Smooth muscle cell (in vitro differentiated cells): Measurements from ENCODE around the gene HADHA. TPM values are rescaled to one million over a fixed set of nuclear protein-coding genes. Genes with fewer than 3 reads are reported as not detected.
"Not testable (repeated sequence)": the region's sequence is repeated elsewhere in the genome, so short reads cannot be mapped to it uniquely, and the experiment has no call there.

Experiments used
- DNase-seq: peaks from one replicate; lab custom pipeline; 2025; ENCODE audit not compliant: unreplicated experiment; lab: John Stamatoyannopoulos, UW
- H2AFZ ChIP-seq: fragments of 200-600 bp; sonication (generic); 2 replicates; pipeline ENCODE4 v1.6.0; 2016; ENCODE audit warnings: antibody characterized with exemption, low read depth, mild to moderate bottlenecking
- H3F3A ChIP-seq: fragments of 200-600 bp; sonication (generic); 2 replicates; pipeline ENCODE4 v1.6.0; 2017; ENCODE audit warnings: antibody characterized with exemption, low read depth
- H3K27ac ChIP-seq: fragments of 200-600 bp; sonication (generic); 2 replicates; pipeline ENCODE4 v1.5.1; 2016; ENCODE audit warnings: low read depth, mild to moderate bottlenecking
- H3K27me3 ChIP-seq: fragments of 200-600 bp; sonication (generic); 2 replicates; pipeline ENCODE4 v1.6.1; 2016; ENCODE audit warnings: low read depth, mild to moderate bottlenecking
- H3K36me3 ChIP-seq: fragments of 200-600 bp; sonication (generic); 2 replicates; pipeline ENCODE4 v1.5.1; 2016; ENCODE audit warnings: low read depth
- H3K4me1 ChIP-seq: fragments of 200-600 bp; sonication (generic); 2 replicates; pipeline ENCODE4 v1.5.1; 2016; ENCODE audit warnings: low read depth
- H3K4me2 ChIP-seq: fragments of 200-600 bp; sonication (generic); 2 replicates; pipeline ENCODE4 v1.6.0; 2016; ENCODE audit warnings: mild to moderate bottlenecking
- H3K4me3 ChIP-seq: fragments of 200-600 bp; sonication (generic); 2 replicates; pipeline ENCODE4 v1.5.1; 2016; ENCODE audit warnings: mild to moderate bottlenecking
- H3K79me2 ChIP-seq: fragments of 200-600 bp; sonication (generic); 2 replicates; pipeline ENCODE4 v1.6.0; 2016; ENCODE audit warnings: low read depth, mild to moderate bottlenecking
- H3K9ac ChIP-seq: fragments of 200-600 bp; sonication (generic); 2 replicates; pipeline ENCODE4 v1.6.0; 2016; ENCODE audit warnings: low read depth
- H3K9me3 ChIP-seq: fragments of 200-600 bp; sonication (generic); replicated peaks from 2 replicates; pipeline ENCODE4 v1.5.1; 2016; ENCODE audit warnings: low read depth
- H4K20me1 ChIP-seq: fragments of 200-600 bp; sonication (generic); 2 replicates; pipeline ENCODE4 v1.6.0; 2016; ENCODE audit warnings: low read depth
- WGBS: methylation state at CpG from one replicate; pipeline ENCODE4 v1.1.7; 2016; ENCODE audit warnings: low lambda C conversion rate; 5-methylcytosine and 5-hydroxymethylcytosine counted together
- polyA plus RNA-seq: library from polyadenylated mRNA; unstranded; fragments of >200 nt; fragmentation: Nextera tagmentation; extraction: Ambion mirVana; gene quantifications from 2 replicates; pipeline ENCODE4 v1.2.1, GENCODE V29; 2016
- total RNA-seq: library from RNA; depleted of rRNA; stranded (reverse); fragments of >200 nt; gene quantifications from 2 replicates; pipeline ENCODE4 v1.2.3, GENCODE V29; 2014
- TF ChIP-seq, protein P1 (sequence below): fragments of 200-600 bp; sonication (generic); IDR thresholded peaks from 2 replicates; pipeline ENCODE4 v1.5.1; 2017; ENCODE audit warnings: borderline replicate concordance, mild to moderate bottlenecking, antibody characterized with exemption; ENCODE audit not compliant: insufficient read depth, poor library complexity, severe bottlenecking

Gene HADHA
- total and polyA plus RNA-seq, 2 experiments from 2014 or later, result 96.9 to 111 TPM

DNA sequence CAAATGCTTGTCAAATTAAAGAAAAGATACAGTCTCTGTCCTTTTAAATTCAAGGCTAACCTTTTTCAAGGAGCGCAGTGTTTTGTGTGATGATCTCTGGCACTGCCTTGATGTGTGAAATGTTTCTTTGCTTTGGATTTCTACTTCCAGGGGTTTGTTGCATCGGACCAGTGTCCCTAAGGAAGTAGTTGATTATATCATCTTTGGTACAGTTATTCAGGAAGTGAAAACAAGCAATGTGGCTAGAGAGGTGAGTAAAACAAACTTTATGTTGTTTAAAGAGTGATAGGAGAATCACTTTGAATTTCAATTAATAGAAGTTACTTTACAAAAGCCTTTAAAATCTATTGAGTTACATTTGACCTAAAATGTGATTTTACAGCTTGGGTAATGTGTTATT is 29.1 kb upstream of the HADHA start:
- Histone ChIP-seq H3K4me2 (peak overlapping the region; percentile 11), H3K36me3 (peaks cover 9% of the 10 kb centered on the region), H2AFZ (no peak overlapping the region), H3K4me3 (no peak overlapping the region), H3K9me3 (no peaks in the 10 kb centered on the region), H3F3A (no peaks in the 10 kb centered on the region), H3K79me2 (no peaks in the 10 kb centered on the region), H3K4me1 (no peaks in the 10 kb centered on the region), H3K9ac (no peak overlapping the region), H3K27ac (peak overlapping the region; percentile 84), H3K27me3 (no peaks in the 10 kb centered on the region), H4K20me1 (peaks cover 4% of the 10 kb centered on the region)
- TF ChIP-seq, protein P1, sequence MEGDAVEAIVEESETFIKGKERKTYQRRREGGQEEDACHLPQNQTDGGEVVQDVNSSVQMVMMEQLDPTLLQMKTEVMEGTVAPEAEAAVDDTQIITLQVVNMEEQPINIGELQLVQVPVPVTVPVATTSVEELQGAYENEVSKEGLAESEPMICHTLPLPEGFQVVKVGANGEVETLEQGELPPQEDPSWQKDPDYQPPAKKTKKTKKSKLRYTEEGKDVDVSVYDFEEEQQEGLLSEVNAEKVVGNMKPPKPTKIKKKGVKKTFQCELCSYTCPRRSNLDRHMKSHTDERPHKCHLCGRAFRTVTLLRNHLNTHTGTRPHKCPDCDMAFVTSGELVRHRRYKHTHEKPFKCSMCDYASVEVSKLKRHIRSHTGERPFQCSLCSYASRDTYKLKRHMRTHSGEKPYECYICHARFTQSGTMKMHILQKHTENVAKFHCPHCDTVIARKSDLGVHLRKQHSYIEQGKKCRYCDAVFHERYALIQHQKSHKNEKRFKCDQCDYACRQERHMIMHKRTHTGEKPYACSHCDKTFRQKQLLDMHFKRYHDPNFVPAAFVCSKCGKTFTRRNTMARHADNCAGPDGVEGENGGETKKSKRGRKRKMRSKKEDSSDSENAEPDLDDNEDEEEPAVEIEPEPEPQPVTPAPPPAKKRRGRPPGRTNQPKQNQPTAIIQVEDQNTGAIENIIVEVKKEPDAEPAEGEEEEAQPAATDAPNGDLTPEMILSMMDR, result no peak
- no peak for DNase-seq
- 82% methylated on average over 2 of the region's 2 CpGs for WGBS

DNA sequence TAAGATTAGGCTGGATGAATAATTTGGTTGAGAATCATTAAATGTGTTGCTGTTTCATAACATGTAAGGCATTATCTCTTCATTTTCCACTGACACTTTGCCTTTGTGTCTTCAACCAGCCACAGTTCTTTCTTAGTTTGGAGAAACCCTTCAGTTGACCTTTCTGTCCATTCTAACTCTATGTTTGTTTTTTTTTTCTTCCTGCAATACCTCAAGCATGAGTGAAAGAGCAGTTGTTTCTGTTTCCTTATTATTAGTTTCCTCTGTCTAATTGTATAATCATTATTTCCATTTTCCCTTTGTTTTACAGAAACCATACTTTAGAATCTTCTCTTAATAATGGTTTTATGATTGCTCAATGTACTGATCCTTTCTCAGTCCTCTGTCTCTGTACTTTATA is 25.9 kb upstream of the HADHA start:
- Histone ChIP-seq H4K20me1 (peaks cover 13% of the 10 kb centered on the region), H3K36me3 (no peaks in the 10 kb centered on the region), H3K79me2 (no peaks in the 10 kb centered on the region), H3K9ac (no peak overlapping the region), H3K4me2 (no peak overlapping the region), H3K27ac (no peak overlapping the region), H3K4me1 (no peaks in the 10 kb centered on the region), H3F3A (no peaks in the 10 kb centered on the region), H3K27me3 (no peaks in the 10 kb centered on the region), H2AFZ (no peak overlapping the region), H3K9me3 (no peaks in the 10 kb centered on the region), H3K4me3 (no peak overlapping the region)
- no peak for DNase-seq
- TF ChIP-seq, protein P1, result no peak

DNA sequence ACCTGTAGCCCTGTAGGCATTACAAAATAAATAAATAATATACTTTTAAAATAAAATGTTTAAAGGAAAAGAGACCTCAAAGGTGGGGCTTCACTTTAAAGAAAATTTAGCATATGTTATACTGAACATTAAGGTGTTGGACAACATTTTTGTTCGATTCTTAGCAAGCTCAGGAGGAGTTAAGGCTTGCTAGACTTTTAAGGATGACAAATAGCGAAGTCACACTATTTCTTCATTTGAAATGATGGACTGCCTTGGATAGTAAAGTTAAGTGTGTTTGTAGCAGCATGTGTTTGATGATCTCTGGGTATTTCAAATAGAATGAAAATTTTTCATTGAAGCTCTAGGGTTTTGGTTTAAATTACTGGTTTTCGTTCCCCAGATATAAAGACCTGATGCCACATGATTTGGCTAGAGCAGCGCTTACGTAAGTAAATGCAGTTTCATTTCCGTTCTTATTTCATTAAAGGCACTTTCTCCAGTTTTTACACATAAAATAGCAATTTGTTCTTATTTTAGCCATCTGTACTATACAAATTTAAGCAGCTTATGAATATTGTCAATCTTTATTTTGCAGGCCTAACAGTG is 25.2 kb upstream of the HADHA start:
- peaks cover 13% of the 10 kb centered on the region for H4K20me1 ChIP-seq
- no peaks in the 10 kb centered on the region for H3K9me3 ChIP-seq
- H2AFZ ChIP-seq, result no peak overlapping the region
- no peaks in the 10 kb centered on the region for H3F3A ChIP-seq
- no peak overlapping the region for H3K4me3 ChIP-seq
- no peak overlapping the region for H3K27ac ChIP-seq
- no peak overlapping the region for H3K9ac ChIP-seq
- H3K27me3 ChIP-seq, result no peaks in the 10 kb centered on the region
- no peak overlapping the region for H3K4me2 ChIP-seq
- no peaks in the 10 kb centered on the region for H3K36me3 ChIP-seq
- WGBS, result 93% methylated on average over 6 of the region's 6 CpGs
- no peaks in the 10 kb centered on the region for H3K79me2 ChIP-seq
- DNase-seq, result no peak
- no peaks in the 10 kb centered on the region for H3K4me1 ChIP-seq
- TF ChIP-seq, protein P1, result no peak

DNA sequence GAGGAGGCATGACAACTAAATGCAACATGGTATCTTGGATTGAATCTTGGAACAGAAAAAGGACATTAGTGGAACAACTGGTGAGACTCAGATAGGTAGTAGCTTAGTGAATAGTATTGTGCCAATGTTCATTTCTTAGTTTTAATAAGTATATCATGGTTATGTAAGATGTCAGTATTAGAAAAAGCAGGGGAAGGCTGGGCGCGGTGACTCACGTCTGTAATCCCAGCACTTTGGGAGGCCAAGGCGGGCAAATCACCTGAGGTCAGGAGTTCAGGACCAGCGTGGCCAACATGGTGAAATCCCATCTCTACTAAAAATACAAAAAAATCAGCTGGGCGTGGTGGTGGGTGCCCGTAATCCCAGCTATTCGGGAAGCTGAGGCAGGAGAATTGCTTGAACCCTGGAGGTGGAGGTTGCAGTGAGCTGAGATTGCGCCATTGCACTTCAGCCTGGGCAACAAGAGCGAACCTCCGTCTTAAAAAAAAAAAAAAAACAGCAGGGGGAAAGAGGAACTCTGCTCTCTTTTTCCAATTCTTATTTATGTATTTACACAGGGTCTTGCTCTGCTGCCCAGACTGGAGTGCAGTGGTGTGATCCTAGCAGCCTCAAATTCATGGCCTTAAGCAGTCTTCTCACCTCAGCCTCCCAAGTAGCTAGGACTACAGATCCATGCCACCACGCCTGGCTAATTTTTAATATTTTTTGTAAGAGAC is 24.4 kb upstream of the HADHA start:
- H3K9me3 ChIP-seq, H3K4me2 ChIP-seq, H3K27me3 ChIP-seq, H3K4me1 ChIP-seq, DNase-seq, H3K79me2 ChIP-seq, H3K36me3 ChIP-seq, H3F3A ChIP-seq, H2AFZ ChIP-seq, H3K9ac ChIP-seq, H3K4me3 ChIP-seq: not testable (repeated sequence)
- H4K20me1 ChIP-seq, result peaks cover 13% of the 10 kb centered on the region
- H3K27ac ChIP-seq, result peak overlapping the region; percentile 49
- WGBS, result 94% methylated on average over 12 of the region's 12 CpGs
